GM21447 (cell line): ENCODE measurements around the gene NHERF2.

Experiments
- ATAC-seq: cut with Tn5 transposase; IDR thresholded peaks from one replicate; pipeline ENCODE4 v1.9.1; 2021; ENCODE audit not compliant: unreplicated experiment

NHERF2 gene

GRCh38 chr16:2026461-2027023 is at the start of gene NHERF2:
TSS of gene NHERF2 (plus strand) at chr16:2026902. CDS start at chr16:2027006, 104 bp downstream.
- no peak for ATAC-seq

DNA sequence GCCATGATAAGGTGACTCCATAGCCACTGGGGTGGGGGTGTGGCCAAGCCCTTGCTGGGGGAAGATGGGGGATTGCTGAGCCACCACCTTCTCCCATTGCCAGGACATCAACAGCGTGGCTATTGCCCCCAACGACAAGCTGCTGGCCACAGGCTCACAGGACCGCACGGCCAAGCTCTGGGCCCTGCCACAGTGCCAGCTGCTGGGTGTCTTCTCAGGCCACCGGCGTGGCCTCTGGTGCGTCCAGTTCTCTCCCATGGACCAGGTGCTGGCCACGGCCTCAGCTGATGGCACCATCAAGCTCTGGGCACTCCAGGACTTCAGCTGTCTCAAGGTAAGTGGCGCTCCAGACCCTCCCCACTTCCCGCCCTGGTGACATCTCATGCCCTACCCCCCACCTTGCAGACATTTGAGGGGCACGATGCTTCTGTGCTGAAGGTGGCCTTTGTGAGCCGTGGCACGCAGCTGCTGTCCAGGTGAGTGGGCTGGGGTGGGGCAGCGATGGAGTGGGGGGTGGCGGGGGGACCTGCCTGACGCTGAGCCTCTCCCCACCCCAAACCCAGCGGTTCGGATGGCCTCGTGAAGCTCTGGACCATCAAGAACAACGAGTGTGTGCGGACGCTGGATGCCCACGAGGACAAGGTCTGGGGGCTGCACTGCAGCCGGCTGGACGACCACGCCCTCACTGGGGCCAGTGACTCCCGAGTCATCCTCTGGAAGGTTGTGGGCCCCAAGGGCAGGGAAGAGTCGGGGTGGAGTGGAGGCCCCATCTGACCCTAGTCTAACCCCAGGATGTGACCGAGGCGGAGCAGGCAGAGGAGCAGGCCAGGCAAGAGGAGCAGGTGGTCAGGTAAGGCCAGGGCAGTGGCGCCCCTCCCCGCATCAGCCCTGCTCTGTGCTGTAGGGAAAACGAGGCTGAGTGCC is 49.5 kb upstream of the NHERF2 start:
- no peak for ATAC-seq

DNA sequence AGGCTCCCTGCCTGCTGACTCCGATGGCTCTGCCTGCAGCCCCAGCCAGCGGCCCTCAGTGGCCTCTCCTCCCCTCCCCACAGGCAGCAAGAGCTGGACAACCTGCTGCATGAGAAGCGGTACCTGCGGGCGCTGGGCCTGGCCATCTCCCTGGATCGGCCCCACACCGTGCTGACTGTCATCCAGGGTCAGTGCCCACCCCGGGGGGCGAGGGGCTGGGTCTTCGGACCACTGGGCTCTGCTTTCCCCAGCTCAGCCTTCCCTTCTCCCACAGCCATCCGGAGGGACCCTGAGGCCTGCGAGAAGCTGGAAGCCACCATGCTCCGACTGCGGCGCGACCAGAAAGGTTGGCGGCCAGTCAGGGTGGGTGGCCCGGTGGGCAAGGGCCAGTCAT is 48.8 kb upstream of the NHERF2 start:
- no peak for ATAC-seq

- no peak for ATAC-seq
These were observed 48.1 kb upstream of the NHERF2 start for GRCh38 chr16:1978476-1979120.

DNA sequence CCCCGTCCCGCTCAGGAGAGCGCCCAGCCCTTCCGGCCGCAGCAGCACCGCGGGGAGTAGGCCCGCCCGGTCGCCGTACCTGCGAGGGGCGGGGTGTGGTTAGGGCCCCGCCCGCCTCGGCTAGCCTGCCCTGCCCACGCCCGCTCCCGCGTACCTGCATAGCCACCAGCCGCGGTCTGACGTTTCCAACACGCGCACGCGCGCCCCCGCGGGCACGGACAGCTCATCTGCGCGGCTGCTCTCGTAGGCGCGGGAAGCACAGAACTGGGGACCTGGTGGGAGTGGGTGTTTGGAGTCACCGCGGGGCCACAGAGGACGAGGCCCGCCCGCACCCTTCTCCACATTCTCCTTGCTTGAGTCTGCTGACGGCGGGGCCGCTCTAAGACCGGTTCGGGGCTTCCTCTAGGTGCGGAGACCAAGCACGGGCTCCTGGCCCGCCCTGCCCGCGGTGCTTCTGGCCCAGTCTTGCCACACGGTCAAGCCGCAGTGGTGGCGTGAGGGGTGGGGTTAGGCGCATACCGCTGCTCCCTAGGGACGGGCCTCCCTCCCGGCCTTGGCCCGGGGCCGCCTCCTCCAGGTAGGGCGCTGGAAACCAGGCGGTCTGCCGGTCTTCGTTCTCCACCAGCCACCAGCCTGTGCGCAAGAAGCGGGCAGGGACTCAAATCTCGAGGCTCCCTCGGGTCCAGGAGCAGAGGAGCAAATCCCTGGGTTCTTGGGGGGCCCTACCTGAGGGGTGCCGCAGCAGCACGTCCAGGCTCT is 47.3 kb upstream of the NHERF2 start:
- no peak for ATAC-seq

GRCh38 chr16:1980030-1980769 is 46.5 kb upstream of the NHERF2 start:
- no peak for ATAC-seq

- ATAC-seq = no peak
These were observed 46.0 kb upstream of the NHERF2 start for GRCh38 chr16:1980770-1981087.

DNA sequence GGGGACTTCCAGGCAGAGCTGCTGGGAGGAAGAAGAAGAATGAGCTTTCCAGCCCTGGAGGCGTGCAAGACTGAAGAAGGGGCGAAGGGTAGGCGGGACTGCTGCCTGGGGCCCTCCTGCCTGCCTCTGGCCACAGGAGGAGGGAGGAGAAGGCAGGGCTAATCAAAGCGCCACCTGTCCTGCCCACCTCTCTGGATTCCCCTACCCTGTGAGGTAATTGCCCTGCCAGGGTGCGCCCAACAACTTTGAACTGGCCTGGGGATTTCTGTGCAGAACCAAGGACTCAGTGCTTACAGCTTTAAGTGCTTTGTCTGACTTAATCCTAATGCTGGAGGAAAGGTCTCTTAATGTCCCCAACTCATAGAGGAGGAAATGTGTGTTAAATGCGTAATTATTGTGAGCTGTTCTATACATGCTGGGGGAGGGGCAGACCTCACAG is 45.3 kb upstream of the NHERF2 start, which contains the start of gene NOXO1:
Gene NOXO1 (minus strand): TSS at position 72 of the 439 bp plus-strand sequence. CDS start 290 bp downstream, outside the sequence.
- ATAC-seq = no peak

DNA sequence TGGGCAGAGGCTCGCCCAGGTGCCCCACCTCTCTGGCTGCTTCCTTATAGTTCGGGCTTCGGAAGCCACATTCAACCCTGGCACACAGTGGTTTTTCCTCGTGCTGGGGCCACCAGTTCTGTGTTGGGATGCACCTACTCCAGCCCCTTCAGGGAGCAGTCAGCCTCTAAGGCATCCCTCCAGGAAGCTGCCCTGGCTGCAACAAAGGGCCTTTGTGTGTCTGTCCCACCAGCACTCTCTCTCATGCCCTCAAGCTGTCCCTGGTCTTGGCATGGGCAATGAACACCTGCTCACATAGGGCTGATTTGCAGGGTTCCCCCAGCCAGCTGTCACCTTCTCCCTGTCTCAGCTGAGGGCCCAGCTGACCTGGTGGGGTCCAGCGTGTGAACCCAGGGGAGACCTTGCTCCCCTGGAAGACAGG is 44.7 kb upstream of the NHERF2 start:
- ATAC-seq = no peak

GRCh38 chr16:1982991-1983543 is 43.6 kb upstream of the NHERF2 start:
- ATAC-seq = no peak

DNA sequence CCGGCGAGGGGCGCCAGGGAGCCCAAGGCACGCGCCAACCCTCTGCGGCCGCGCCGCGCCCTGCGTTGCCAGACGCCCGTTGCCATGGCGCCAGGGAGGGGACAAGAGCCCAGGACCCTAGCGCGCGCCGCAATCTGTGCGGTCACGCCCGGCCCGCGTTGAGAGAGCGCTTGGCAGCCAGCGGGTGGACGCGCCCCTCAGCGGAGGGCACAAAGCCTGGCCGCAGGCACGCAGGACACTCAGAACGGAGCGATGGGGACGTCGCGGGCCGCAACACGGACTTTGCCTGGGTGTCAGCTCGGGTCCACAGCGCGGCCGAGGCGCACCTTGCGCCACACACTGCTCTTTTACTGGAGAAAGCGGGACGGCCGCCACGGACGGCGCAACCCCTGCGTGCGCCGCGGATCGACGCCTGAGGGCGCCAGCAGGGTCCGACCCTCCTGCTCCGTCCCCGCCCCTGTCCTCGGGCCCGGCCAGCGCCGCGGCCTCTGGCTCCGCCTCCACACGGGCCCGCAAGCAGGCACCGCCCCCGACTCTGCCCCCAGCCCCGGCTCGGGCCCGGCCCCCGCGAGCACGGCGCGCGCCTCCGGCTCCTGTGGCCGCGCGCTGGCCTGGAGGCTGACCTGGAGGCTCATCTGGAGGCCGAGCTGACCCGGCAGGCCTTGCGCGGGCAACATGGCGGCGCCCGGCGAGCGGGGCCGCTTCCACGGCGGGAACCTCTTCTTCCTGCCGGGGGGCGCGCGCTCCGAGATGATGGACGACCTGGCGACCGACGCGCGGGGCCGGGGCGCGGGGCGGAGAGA is 43.0 kb upstream of the NHERF2 start, which contains the start of gene GFER:
Gene GFER (plus strand): TSS at position 650 of the 803 bp plus-strand sequence. CDS start 26 bp downstream, at position 676.
- ATAC-seq = peak; percentile 66

GRCh38 chr16:1984347-1985225 is 42.1 kb upstream of the NHERF2 start:
- peak; percentile 2 for ATAC-seq

- no peak for ATAC-seq
These were observed 41.1 kb upstream of the NHERF2 start for GRCh38 chr16:1985466-1986150.

DNA sequence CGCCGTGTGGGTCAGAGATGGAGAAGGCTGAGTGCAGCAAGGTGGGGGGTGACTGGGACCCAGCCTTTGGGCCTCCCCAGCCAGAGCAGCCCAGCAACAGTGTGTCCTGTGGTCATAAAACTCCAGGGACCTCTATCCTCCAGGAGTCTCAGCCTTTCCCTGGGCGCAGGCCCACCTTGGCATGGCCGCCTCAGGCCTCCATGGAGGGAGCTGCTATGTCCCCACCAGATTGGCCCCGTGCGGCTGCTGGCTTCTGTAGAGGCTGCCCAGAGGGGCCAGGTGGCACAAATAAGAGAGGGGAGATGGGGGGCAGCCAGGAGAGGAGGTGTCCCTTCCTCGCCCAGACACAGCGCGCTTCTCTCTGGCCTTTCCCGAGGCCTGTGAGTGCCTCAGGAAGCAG is 39.5 kb upstream of the NHERF2 start:
- no peak for ATAC-seq

GRCh38 chr16:1989209-1990100 is 37.2 kb upstream of the NHERF2 start, which contains the start of gene SYNGR3:
TSS of gene SYNGR3 (plus strand) at chr16:1989970. CDS start at chr16:1990103, 133 bp downstream.
- no peak for ATAC-seq

DNA sequence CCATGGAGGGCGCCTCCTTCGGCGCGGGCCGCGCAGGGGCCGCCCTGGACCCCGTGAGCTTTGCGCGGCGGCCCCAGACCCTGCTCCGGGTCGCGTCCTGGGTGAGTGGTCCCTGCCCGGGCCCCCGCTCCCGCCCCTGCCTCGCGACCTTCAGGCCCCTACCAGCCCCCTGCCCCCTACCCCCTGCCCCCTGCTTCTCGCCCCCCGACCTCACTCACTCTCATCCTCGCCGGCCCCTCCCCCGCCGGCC is 36.7 kb upstream of the NHERF2 start:
- ATAC-seq = no peak
